GM10847 (cell line): Measurements from ENCODE around the gene FAM50B.

ENCODE experiments used
- POLR2A ChIP-seq: IDR thresholded peaks from 2 replicates; pipeline ENCODE4 v1.6.1; 2011; ENCODE audit not compliant: insufficient read length; ENCODE audit errors: extremely low read depth

FAM50B gene

DNA sequence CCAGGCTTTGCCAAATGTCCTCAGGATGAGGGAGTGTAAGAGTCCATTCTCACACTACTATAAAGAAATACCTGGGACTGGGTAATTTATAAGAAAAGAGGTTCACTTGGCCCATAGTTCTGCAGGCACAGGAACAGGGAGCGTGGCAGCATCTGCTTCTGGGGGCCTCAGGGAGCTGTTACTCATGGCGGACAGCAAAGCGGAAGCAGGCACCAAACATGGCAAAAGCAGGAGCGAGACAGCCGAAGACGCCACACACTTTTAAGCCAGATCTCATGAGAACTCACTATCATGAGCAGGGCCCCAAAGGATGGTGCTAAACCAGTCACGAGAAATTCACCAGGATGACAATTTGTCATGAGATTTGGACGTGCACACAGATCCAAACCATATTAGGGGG lies 22.8 kb downstream of the FAM50B start:
- no peak for TF ChIP-seq POLR2A

DNA sequence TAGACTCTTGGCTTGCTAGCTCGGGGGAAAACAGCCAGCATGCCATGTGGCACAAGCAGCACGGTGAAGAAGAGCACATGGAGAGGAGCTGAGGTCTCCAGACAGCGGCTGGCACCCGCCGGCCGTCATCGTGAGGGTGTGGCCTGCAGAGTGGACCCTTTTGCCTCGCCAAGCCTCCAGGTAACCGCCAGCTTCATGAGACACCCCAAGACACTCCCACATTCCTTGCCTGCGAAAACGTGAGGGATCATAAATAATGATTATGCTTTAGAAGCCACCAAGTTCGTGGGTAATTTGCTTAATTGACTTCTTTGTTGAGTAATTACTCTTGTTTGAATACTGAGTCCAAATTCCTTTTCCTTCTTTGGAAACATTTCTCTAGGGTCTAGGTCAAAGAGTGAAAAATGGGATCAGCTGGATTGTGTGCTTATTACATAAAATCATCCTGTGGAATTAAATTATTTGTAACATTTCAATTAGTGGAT lies 23.2 kb downstream of the FAM50B start:
- TF ChIP-seq POLR2A, result no peak

DNA sequence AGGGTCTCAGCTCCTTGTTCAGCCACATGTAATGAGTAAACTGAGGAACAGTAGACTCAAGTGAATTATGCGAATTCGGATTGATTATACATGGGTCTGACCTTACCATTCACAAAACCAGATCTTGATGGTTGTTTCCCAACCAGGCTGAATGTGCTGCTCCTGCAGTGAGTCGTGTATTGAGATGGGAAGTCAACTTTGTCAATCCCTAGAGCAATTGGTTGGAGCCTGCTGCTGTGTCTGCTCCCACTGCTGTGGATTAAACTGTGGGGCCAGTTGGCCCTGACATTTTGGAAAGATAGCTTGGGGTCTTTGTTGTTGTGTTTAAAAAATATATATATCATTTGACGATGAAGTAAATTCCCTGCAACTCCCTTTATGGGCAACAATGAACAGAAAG lies 23.9 kb downstream of the FAM50B start:
- no peak for TF ChIP-seq POLR2A

DNA sequence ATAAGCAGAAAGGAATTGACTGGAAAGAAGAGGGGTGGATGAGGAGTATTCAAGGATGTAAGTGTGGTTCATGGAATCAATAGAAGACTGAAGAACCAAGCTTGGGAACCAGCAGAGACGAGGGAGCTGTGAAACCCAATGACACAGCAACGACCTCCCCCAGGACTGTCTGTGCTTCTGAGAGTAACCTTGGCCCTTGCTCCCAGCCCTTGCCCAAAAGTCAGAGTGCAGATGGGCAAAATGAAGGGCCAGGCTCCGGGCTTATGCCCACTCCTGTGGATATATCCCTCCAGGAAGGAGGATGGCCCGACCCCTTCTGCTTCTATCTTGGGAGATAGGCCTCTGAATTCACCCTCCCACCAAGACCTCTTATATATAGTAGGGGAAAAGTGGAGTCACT lies 24.9 kb downstream of the FAM50B start:
- no peak for TF ChIP-seq POLR2A

DNA sequence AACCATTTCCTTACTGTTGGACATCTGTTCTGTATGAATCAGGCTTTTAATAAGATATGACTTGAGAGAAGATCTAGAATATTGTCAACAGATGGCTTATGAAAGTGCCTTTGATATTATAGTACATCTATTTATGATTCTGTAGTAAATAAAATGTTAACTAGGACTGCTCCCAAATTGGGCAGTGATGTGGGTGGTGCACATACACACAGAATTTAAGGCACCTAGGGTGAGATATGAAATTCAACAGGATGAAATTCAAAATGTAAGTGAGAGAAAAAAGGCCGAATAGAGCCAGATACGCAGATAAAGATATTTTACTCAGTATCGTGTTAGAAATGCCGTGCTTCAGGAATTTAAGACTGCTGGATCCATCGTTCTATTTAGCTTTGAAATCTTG lies 26.3 kb downstream of the FAM50B start:
- TF ChIP-seq POLR2A, result no peak

DNA sequence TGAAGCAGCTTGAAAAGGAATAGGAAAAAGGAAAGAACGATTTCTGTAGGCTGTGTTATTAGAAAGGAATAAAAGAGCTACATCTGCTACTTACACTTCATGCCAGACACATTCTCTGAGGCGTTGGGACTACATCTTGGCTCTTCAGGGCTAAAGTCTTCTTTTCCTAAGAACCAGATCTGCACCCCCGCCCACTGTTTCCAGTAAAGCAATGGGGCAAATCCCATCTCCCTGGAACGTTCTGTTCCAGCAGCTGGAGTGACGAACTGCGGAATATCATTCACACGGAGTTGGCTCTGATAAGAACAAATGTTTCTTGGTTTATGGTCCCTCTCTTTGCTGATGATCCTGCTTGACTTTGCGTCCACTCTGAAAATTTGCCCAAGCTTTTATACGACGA lies 26.9 kb downstream of the FAM50B start:
- TF ChIP-seq POLR2A, result no peak

DNA sequence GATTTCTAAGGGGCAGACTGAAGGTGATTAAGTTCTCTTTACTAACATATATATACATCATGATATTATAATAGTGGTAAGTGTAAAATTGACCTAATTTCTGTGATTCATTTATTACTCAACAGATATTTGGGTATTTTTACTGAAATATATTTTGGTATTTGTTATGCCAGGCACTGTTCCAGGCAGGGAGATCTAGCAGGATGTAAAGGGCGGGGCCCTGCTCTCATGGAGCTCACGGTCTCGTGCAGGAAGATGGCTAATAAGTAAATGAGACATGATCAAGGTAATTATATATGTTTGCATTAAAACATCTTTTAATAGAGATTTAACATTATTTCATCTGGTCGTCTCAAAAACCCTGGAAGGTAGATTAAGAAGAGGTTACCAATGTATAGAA lies 27.7 kb downstream of the FAM50B start:
- no peak for TF ChIP-seq POLR2A

DNA sequence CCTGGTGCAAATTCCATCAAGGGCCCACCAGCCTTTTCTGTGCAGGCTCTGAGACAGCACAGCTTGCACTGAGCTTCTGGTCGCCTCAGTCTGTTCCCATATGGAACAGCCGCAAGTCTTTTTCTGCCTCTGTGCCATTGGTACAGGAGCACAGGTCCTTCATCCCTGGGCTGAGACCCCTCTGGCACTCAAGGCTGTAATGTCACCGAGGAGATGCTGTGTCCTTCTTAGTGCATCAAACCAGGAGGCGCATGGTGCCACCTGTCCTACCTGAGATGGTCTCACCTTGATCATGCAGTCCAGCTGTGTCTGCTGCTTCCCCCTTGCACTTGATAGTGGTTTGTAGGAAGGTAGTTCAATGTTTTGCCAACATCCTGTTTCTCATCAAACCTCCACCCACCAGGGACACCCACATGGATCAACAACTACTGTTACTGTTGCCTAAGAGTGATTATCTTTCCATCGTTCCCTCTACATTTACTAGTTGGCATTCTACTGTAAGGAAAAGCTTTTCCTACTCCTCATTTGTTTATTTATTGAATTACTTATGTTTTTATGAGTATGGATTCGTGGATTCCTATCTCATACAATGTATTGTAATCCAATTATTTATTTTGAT lies 29.0 kb downstream of the FAM50B start:
- TF ChIP-seq POLR2A, result no peak

DNA sequence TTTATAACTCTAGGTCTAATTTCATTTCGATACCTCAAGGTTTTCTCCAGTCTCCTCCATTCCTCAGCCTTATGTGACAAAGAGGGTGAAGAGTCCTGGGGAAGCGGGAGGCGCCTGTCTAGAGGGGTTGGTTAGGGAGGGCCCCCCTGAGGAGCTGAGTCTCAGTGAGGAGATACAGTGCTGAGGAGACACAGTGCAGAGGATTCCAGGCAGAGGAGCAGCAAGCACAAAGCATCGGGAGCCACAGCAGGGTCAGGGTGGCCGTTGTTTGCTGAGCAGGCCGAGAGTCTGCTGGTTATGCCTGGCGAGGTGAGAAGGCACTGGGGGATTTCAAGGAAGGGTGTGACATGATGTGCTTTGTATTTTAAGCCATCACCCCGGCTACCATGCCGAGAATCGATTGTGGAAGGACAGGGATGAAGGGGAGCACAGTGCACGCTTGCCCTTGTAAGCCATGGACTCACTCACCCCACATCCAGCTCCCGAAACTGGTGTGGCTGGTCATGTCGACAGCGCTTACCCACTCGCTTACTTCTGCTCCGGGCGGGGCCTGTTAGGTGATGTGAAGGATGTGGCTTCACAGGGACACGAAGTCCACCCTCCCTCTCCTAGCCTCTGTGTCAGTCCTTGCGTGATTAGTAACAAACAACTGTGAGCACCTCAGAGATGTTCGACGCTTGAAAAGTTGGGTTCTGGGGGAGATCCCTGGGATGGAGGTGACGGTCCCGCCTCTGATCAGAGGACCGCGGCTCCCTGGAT lies 30.2 kb downstream of the FAM50B start:
- TF ChIP-seq POLR2A, result no peak

DNA sequence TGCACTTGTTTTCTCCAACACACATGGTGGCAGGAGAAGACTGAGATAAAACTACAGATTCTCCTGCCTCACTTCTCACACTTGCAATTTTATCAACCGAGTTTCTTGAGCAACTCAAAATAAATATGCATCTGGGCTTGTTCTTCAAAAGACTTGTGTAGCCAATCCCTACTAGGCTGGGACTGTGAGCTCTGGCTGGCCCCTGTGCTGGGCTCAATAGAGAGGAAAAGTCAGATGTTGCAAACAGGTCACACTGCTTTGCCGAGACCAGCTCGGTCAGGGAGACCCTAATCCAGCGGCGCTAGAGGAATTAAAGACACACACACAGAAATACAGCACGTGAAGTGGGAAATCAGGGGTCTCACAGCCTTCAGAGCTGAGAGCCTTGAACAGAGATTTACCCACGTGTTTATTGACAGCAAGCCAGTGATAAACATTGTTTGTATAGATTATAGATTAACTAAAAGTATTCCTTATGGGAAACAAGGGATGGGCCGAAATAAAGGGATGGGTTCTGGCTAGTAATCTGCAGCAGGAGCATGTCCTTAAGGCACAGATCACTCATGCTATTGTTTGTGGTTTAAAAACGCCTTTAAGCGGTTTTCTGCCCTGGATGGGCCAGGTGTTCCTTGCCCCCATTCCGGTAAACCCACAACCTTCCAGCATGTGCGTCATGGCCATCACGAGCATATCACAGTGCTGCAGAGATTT lies 32.7 kb downstream of the FAM50B start:
- TF ChIP-seq POLR2A, result no peak

DNA sequence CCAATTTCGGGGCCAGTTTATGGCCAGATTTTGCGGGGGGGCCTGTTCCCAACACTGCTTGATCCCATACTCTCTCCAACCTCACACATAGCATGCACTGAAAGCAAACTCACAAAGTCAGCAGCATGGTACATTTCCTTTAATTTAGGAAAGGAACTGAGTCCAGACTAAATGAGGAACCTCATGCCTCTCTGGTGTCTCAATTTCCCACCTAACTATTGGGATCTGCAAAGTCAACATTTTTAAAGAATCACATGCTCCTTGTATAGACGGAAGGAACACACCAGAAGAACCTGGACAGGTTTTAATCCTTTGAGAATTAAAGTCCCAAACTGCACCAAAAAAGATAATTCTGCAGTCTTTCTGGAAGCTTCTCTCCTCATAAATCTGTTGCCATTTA lies 33.3 kb downstream of the FAM50B start:
- TF ChIP-seq POLR2A, result no peak

DNA sequence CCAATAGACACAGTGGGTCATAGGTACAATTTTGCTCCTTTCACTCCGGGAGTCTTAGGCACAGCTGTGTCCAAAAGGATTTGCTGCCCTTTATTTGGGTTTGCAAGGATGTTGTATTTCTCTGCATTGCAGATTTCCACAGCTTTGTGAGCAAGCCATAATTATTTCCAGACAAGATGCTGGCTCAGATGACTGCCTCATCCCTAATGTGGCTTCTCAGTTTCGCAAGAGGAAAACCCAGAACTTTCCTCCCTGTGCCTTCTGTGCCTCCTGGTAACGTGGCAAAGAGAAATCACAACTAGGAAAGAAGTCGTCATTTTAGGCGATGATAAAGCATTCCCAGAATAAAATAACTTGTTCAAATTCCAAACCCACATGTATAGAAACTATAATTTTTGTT lies 33.7 kb downstream of the FAM50B start:
- no peak for TF ChIP-seq POLR2A

DNA sequence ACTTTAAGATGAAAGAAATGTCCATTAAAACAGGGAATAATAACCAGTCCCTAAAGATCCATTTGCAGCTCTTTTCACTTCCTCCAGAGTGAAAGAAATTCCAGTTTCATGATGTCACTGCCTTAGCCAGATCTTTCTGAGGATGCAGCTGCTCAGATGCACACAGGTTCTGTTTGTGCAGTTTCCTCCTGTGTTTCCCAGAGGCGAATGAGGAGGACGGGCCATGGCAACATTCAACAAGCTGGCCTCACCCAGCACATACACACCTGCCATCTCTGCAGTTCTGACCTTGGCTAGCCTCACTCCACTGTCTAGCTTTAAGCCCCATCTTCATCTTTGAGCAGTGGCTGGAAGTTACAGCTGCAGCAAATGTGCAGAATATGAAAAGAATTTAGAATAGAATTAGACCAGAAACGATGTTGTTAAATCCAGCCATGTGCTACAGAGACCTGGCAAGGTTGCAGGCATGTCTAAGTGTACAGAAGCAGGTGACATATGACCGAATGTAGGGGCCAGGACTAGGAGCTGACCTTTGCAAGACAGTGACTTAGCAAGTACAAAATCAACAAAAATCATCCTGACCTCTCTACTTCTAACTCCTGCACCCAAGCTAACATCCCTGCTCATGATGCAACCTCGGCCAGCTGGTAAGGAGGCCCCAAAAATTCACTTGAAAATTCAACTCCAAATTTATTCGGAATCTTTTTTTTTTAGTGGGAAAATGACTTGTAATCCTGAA lies 35.0 kb downstream of the FAM50B start:
- TF ChIP-seq POLR2A, result no peak

DNA sequence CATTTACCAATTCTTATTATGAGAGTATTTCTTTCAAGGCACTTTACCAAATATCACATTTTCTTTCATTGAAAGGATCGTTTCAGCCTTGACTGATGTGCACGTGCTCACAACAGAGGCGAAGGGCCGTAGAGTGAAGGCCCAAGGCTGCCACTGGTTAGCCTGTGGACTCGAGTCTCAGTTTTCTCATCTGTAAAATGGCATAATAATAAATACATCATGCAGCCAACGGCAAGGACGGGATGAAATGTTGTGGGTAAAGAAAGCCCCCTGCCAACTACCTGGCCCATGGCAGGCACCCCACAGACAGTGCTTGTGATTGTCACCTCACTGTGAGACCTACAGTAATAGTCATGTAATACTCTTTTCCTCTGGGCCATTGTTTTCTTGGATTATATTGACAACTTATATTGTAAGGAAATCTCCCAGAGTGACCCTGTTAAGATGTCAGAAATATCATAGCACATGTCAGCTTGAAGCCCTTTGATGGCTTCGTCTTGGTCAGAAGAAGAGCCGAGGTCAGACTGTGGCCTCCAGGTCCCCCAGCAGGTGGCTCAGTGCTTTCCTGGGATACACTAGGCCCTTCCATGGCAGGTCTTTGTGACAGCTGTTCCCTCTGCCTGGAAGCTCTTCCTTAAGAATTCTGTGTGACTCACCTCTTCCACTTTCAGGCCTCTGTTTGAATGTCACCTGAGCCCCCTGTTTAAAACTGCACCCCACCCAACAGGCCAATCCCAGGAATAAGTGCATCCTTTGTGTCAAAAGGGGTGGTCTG lies 36.3 kb downstream of the FAM50B start:
- TF ChIP-seq POLR2A, result no peak
